ENCODE results near the gene REG4.
"Not testable (repeated sequence)": the region's sequence is repeated elsewhere in the genome, so short reads cannot be mapped to it uniquely, and the experiment has no call there.

Gene REG4

GRCh38 chr1:119831027-119831426, 19.8 kb upstream of the REG4 start:
- no peak overlapping the region for H3K9ac ChIP-seq (ENCODE audit: low read depth, low read length, poor library complexity, severe bottlenecking)
- no peaks in the 10 kb centered on the region for H3F3A ChIP-seq (ENCODE audit: low read depth)
- H2AFZ ChIP-seq (ENCODE audit: low read length) = no peak overlapping the region
- H3K36me3 ChIP-seq (ENCODE audit: insufficient read depth, low read length) = no peaks in the 10 kb centered on the region
- H3K4me3 ChIP-seq (ENCODE audit: low read length, poor library complexity, severe bottlenecking) = no peak overlapping the region
- TF ChIP-seq EZH2phosphoT487 (IDR thresholded peaks at IDR 0.05; ENCODE audit: borderline replicate concordance) = no peak
- TF ChIP-seq CTCF (conservative IDR thresholded peaks at IDR 0.05; ENCODE audit: low read length) = no peak
- H3K79me2 ChIP-seq (ENCODE audit: insufficient read depth, low read length) = no peaks in the 10 kb centered on the region
- H3K9me2 ChIP-seq (replicated peaks; ENCODE audit: low read depth, low read length) = no peaks in the 10 kb centered on the region
- no peaks in the 10 kb centered on the region for H4K20me1 ChIP-seq (ENCODE audit: insufficient read depth, low read length, poor library complexity, severe bottlenecking)
- H3K4me1 ChIP-seq (ENCODE audit: insufficient read depth, low read length, poor library complexity, severe bottlenecking) = no peaks in the 10 kb centered on the region
- no peaks in the 10 kb centered on the region for H3K9me3 ChIP-seq (ENCODE audit: insufficient read depth, low read depth, low read length)
- H3K4me2 ChIP-seq (ENCODE audit: low read depth, low read length, poor library complexity, severe bottlenecking) = no peak overlapping the region
- H3K27me3 ChIP-seq (ENCODE audit: insufficient read depth, low read length, poor library complexity, severe bottlenecking) = no peaks in the 10 kb centered on the region

GRCh38 chr1:119829625-119830024, 18.4 kb upstream of the REG4 start:
- H3K4me1 ChIP-seq (ENCODE audit: insufficient read depth, low read length, poor library complexity, severe bottlenecking) = no peaks in the 10 kb centered on the region
- H3F3A ChIP-seq (ENCODE audit: low read depth) = no peaks in the 10 kb centered on the region
- no peaks in the 10 kb centered on the region for H3K27me3 ChIP-seq (ENCODE audit: insufficient read depth, low read length, poor library complexity, severe bottlenecking)
- H2AFZ ChIP-seq (ENCODE audit: low read length) = no peak overlapping the region
- no peaks in the 10 kb centered on the region for H3K9me3 ChIP-seq (ENCODE audit: insufficient read depth, low read depth, low read length)
- no peaks in the 10 kb centered on the region for H3K9me2 ChIP-seq (replicated peaks; ENCODE audit: low read depth, low read length)
- H3K4me3 ChIP-seq (ENCODE audit: low read length, poor library complexity, severe bottlenecking) = no peak overlapping the region
- no peaks in the 10 kb centered on the region for H3K36me3 ChIP-seq (ENCODE audit: insufficient read depth, low read length)
- no peak overlapping the region for H3K4me2 ChIP-seq (ENCODE audit: low read depth, low read length, poor library complexity, severe bottlenecking)
- TF ChIP-seq CTCF (conservative IDR thresholded peaks at IDR 0.05; ENCODE audit: low read length) (no peak), EZH2phosphoT487 (IDR thresholded peaks at IDR 0.05; ENCODE audit: borderline replicate concordance) (no peak)
- H3K79me2 ChIP-seq (ENCODE audit: insufficient read depth, low read length) = no peaks in the 10 kb centered on the region
- no peaks in the 10 kb centered on the region for H4K20me1 ChIP-seq (ENCODE audit: insufficient read depth, low read length, poor library complexity, severe bottlenecking)
- no peak overlapping the region for H3K9ac ChIP-seq (ENCODE audit: low read depth, low read length, poor library complexity, severe bottlenecking)

DNA sequence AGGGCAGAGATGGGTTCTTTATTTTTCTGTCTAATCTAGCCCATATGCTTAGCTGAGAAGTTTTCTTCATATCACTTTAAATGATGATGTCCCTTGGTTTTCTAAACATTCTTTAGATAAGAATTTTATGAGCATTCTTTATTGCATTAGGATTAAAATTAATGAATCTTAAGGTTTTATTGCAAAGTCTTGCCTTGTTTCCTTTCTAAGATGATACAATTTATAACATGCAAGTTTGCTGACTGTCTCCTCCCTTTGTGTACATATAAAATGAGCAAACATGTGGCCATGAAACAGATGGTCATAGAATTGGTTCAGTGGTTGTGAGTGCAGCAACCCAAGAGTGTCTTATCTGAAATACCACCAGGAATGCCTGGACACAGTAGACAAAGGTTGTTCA, 17.7 kb upstream of the REG4 start:
- not testable (repeated sequence) for H3K4me1 ChIP-seq (ENCODE audit: insufficient read depth, low read length, poor library complexity, severe bottlenecking); H3K4me2 ChIP-seq (ENCODE audit: low read depth, low read length, poor library complexity, severe bottlenecking); H3K9me3 ChIP-seq (ENCODE audit: insufficient read depth, low read depth, low read length)

DNA sequence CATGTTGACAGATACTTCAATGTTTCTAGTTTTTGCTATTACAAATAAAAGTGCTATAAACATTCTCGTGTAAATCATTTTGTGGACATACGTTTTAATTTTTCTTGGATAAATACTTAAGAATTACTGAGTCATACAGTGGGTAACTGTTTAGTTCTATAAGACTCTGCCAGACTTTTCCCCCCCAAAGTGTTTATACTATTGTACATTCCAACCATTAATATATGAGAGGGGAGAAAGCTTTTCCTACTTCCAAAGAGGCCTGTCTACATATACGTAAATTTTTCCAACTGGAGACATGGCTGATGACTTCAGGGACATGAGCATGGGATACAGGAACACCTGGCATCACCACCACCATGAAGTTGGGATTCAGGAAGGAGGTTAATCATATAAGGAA, 17.0 kb upstream of the REG4 start:
- Histone ChIP-seq H3K9ac (ENCODE audit: low read depth, low read length, poor library complexity, severe bottlenecking) (no peak overlapping the region), H3K4me1 (ENCODE audit: insufficient read depth, low read length, poor library complexity, severe bottlenecking) (no peaks in the 10 kb centered on the region), H2AFZ (ENCODE audit: low read length) (no peak overlapping the region), H4K20me1 (ENCODE audit: insufficient read depth, low read length, poor library complexity, severe bottlenecking) (no peaks in the 10 kb centered on the region), H3F3A (ENCODE audit: low read depth) (no peaks in the 10 kb centered on the region), H3K27me3 (ENCODE audit: insufficient read depth, low read length, poor library complexity, severe bottlenecking) (no peaks in the 10 kb centered on the region), H3K9me3 (ENCODE audit: insufficient read depth, low read depth, low read length) (no peaks in the 10 kb centered on the region), H3K9me2 (replicated peaks; ENCODE audit: low read depth, low read length) (no peaks in the 10 kb centered on the region), H3K4me3 (ENCODE audit: low read length, poor library complexity, severe bottlenecking) (no peak overlapping the region), H3K4me2 (ENCODE audit: low read depth, low read length, poor library complexity, severe bottlenecking) (no peak overlapping the region), H3K36me3 (ENCODE audit: insufficient read depth, low read length) (no peaks in the 10 kb centered on the region), H3K79me2 (ENCODE audit: insufficient read depth, low read length) (no peaks in the 10 kb centered on the region)
- TF ChIP-seq EZH2phosphoT487 (IDR thresholded peaks at IDR 0.05; ENCODE audit: borderline replicate concordance) (no peak), CTCF (conservative IDR thresholded peaks at IDR 0.05; ENCODE audit: low read length) (no peak)

More for the DNA sequence above, 17.7 kb upstream of the REG4 start:
- H3K4me3 ChIP-seq (ENCODE audit: low read length, poor library complexity, severe bottlenecking); H3K9ac ChIP-seq (ENCODE audit: low read depth, low read length, poor library complexity, severe bottlenecking); H3K27me3 ChIP-seq (ENCODE audit: insufficient read depth, low read length, poor library complexity, severe bottlenecking); H3F3A ChIP-seq (ENCODE audit: low read depth); H3K36me3 ChIP-seq (ENCODE audit: insufficient read depth, low read length); H3K79me2 ChIP-seq (ENCODE audit: insufficient read depth, low read length); H2AFZ ChIP-seq (ENCODE audit: low read length); H4K20me1 ChIP-seq (ENCODE audit: insufficient read depth, low read length, poor library complexity, severe bottlenecking); H3K9me2 ChIP-seq (replicated peaks; ENCODE audit: low read depth, low read length): not testable (repeated sequence)
